MCF 10A (cell line): ENCODE data around the gene CNNM4. TPM values are rescaled to one million over a fixed set of nuclear protein-coding genes. Genes with fewer than 3 reads are reported as not detected.

Source experiments
- BruUV-seq: library from RNA; stranded (reverse); fragments of 400-500 nt; replicated peaks from 2 replicates; lab custom pipeline; 2021; lab: Mats Ljungman, UMichigan
- CTCF ChIA-PET: fragments of 300-600 bp; sonication (Branson Sonifier 250); formaldehyde crosslinking; extraction: SDS; loops from one replicate; lab custom pipeline; 2021; ENCODE audit warnings: antibody characterized with exemption, inconsistent platforms; lab: Yijun Ruan, JAX
- POLR2A ChIA-PET: fragments of 300-600, 350-650 bp; sonication (Branson Sonifier 250); formaldehyde crosslinking; extraction: SDS; loops from one replicate; lab custom pipeline; 2020; ENCODE audit warnings: antibody characterized with exemption, inconsistent platforms; lab: Yijun Ruan, JAX
- DNase-seq: peaks from one replicate; pipeline ENCODE4 v3.0.0-alpha.2; 2018; ENCODE audit not compliant: unreplicated experiment
- H3K27ac Mint-ChIP-seq: one replicate; pipeline ENCODE4 v1.8.0; 2022; ENCODE audit warnings: mild to moderate bottlenecking, low read depth, mixed read lengths; ENCODE audit not compliant: unreplicated experiment
- H3K27me3 Mint-ChIP-seq: one replicate; pipeline ENCODE4 v1.8.0; 2022; ENCODE audit warnings: mixed read lengths; ENCODE audit not compliant: insufficient read depth, unreplicated experiment
- H3K36me3 Mint-ChIP-seq: one replicate; pipeline ENCODE4 v1.8.0; 2022; ENCODE audit warnings: mild to moderate bottlenecking, moderate library complexity, mixed read lengths; ENCODE audit not compliant: insufficient read depth, unreplicated experiment
- H3K4me1 Mint-ChIP-seq: one replicate; pipeline ENCODE4 v1.8.0; 2022; ENCODE audit warnings: mixed read lengths; ENCODE audit not compliant: insufficient read depth, unreplicated experiment
- H3K4me3 Mint-ChIP-seq: one replicate; pipeline ENCODE4 v1.8.0; 2022; ENCODE audit warnings: mild to moderate bottlenecking, moderate library complexity, mixed read lengths; ENCODE audit not compliant: unreplicated experiment
- H3K9me3 Mint-ChIP-seq: one replicate; pipeline ENCODE4 v1.8.0; 2022; ENCODE audit warnings: mixed read lengths; ENCODE audit not compliant: unreplicated experiment
- CTCF ChIP-seq: fragments of 200-600 bp; IDR thresholded peaks from one replicate; pipeline ENCODE4 v1.8.0; 2022; ENCODE audit warnings: antibody characterized with exemption, mild to moderate bottlenecking; ENCODE audit not compliant: unreplicated experiment
- intact Hi-C: fragments of 100-400 bp; cut with micrococcal nuclease; formaldehyde crosslinking; loops from 2 replicates; pipeline ENCODE4 v1.14.1; 2022
- total RNA-seq: library from RNA; stranded (reverse); gene quantifications from 2 replicates; pipeline ENCODE4 v1.2.3, GENCODE V29; 2022

Gene CNNM4
- total RNA-seq, 1 experiment from 2014 or later = 5.0 TPM

- Mint-ChIP-seq H3K4me1 (no peaks in the 10 kb centered on the region), H3K4me3 (no peak overlapping the region), H3K36me3 (peaks cover 23% of the 10 kb centered on the region), H3K9me3 (no peaks in the 10 kb centered on the region), H3K27ac (no peak overlapping the region), H3K27me3 (no peaks in the 10 kb centered on the region)
- intact Hi-C loops = no loop called here
- BruUV-seq = no TSS peak
- CTCF ChIA-PET = interaction anchor here (1.0 to 1.8 kb wide), 2 partner anchors 41 to 109 kb away, joined by 3 to 11 read pairs; no protein-coding TSS in a partner anchor
- no peak for DNase-seq
- no peak for TF ChIP-seq CTCF
- POLR2A ChIA-PET = interaction anchor here (1.1 to 1.9 kb wide), 2 partner anchors 16 to 18 kb away, joined by 3 to 9 read pairs; partner anchors contain the start of gene ANKRD39
These were observed 81.2 kb downstream of the CNNM4 start for GRCh38 chr2:96841701-96842495.

- intact Hi-C loops = no loop called here
- Mint-ChIP-seq H3K27me3 (no peaks in the 10 kb centered on the region), H3K4me3 (no peak overlapping the region), H3K4me1 (no peaks in the 10 kb centered on the region), H3K36me3 (peaks cover 24% of the 10 kb centered on the region), H3K9me3 (no peaks in the 10 kb centered on the region), H3K27ac (no peak overlapping the region)
- TF ChIP-seq CTCF = no peak
- DNase-seq = no peak
- BruUV-seq = no TSS peak
- CTCF ChIA-PET = interaction anchor here (0.6 to 1.8 kb wide), 3 partner anchors 42 to 198 kb away, joined by 3 to 11 read pairs (median 3); no protein-coding TSS in a partner anchor
- POLR2A ChIA-PET = interaction anchor here (1.1 to 1.9 kb wide), 2 partner anchors 15 to 18 kb away, joined by 3 to 9 read pairs; partner anchors contain the start of gene ANKRD39
These were observed 81.9 kb downstream of the CNNM4 start for GRCh38 chr2:96842600-96842999.

GRCh38 chr2:96843538-96844268 lies 83.0 kb downstream of the CNNM4 start, which contains the start of gene ANKRD23:
TSS of gene ANKRD23 (minus strand) at chr2:96844021. CDS start at chr2:96843992, 29 bp downstream.
- CTCF ChIA-PET = interaction anchor here (0.6 to 1.8 kb wide), 2 partner anchors 107 to 247 kb away, joined by 3 to 11 read pairs; no protein-coding TSS in a partner anchor
- H3K9me3 Mint-ChIP-seq = no peaks in the 10 kb centered on the region
- BruUV-seq = no TSS peak

More at GRCh38 chr2:96843538-96844268, 83.0 kb downstream of the CNNM4 start, which contains the start of gene ANKRD23:
- Mint-ChIP-seq H3K4me1 (no peaks in the 10 kb centered on the region), H3K36me3 (peaks cover 29% of the 10 kb centered on the region), H3K27ac (no peak within 1 kb of the TSS), H3K27me3 (no peaks in the 10 kb centered on the region), H3K4me3 (no peak within 1 kb of the TSS)
- no peak for DNase-seq
- TF ChIP-seq CTCF = no peak
- POLR2A ChIA-PET = no interaction called here
- intact Hi-C loops = no loop called here
